Central memory CD8-positive, alpha-beta T cell (primary cell): ENCODE measurements around the gene TEAD2.
"Not testable (repeated sequence)": the region's sequence is repeated elsewhere in the genome, so short reads cannot be mapped to it uniquely, and the experiment has no call there.

Source experiments
- ATAC-seq: fragments of 150-1000 bp; cut with Tn5 transposase; replicated peaks from 2 replicates; pipeline ENCODE4 v1.10.0; 2022; ENCODE audit warnings: mild to moderate bottlenecking, moderate FRiP score, moderate number of reproducible peaks; ENCODE audit not compliant: poor library complexity, severe bottlenecking; ENCODE audit errors: extremely low read depth
- DNase-seq, 2 donors: peaks; one replicate each; pipeline ENCODE4 v3.0.0; 2021; ENCODE audit warnings: low spot score in 2 of 2
- H3K27ac Mint-ChIP-seq: one replicate; pipeline ENCODE4 v1.8.0; 2022; ENCODE audit warnings: low read depth, mild to moderate bottlenecking, moderate library complexity, mixed read lengths
- H3K27me3 Mint-ChIP-seq: one replicate; pipeline ENCODE4 v1.8.0; 2022; ENCODE audit warnings: mixed read lengths
- H3K36me3 Mint-ChIP-seq: one replicate; pipeline ENCODE4 v1.8.0; 2022; ENCODE audit warnings: mild to moderate bottlenecking, moderate library complexity, mixed read lengths; ENCODE audit not compliant: insufficient read depth
- H3K4me1 Mint-ChIP-seq: one replicate; pipeline ENCODE4 v1.8.0; 2022; ENCODE audit warnings: mixed read lengths
- H3K4me3 Mint-ChIP-seq: one replicate; pipeline ENCODE4 v1.8.0; 2022; ENCODE audit warnings: mild to moderate bottlenecking, moderate library complexity, mixed read lengths
- H3K9me3 Mint-ChIP-seq: one replicate; pipeline ENCODE4 v1.8.0; 2022; ENCODE audit warnings: mixed read lengths

The TEAD2 gene

DNA sequence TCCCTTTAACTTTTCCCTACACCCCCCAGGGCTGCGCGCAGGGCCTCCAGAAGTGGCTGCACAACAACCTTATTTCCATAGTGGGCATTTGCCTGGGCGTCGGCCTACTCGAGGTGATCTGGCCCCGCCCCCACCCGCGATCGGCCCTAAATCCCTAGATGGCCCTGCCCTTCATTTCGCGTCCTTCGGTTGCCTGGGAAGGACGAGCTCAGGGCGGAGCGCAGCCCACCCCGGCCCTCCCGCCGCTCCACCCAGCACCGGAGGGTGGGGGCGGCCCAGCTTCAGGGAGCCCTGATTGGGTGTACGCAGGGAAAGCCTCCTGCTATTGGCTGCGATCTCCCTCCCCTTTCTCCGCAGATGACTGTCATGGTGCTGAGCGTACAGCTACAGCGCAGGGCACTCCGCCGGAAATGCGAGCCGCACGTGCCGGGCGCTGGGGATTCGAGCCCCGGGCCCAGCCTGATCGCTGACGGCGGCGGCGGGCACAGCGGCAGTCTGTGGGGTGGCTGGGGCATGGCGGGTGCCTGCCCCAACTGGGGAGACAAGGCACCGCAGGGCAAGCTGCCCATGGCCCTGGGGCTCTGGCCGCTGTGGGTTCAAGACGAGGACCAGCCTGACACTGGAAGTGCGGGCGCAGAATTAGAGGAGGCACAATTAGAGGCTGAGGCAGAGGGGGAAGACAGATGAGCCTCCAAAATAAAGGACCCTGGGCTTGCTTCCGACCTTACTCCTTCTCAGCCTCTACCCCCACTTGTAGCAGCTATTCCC, 22.7 kb downstream of the TEAD2 start:
- peak overlapping the region; percentile 74 for H3K27ac Mint-ChIP-seq
- ATAC-seq = no peak

GRCh38 chr19:49338691-49339300, 23.4 kb downstream of the TEAD2 start:
- no peak for DNase-seq
- Mint-ChIP-seq H3K27me3 (no peaks in the 10 kb centered on the region), H3K4me1 (peaks cover 71% of the 10 kb centered on the region), H3K36me3 (peaks cover 32% of the 10 kb centered on the region), H3K27ac (peak overlapping the region; percentile 68), H3K9me3 (no peaks in the 10 kb centered on the region), H3K4me3 (peak overlapping the region; percentile 58)
- no peak for ATAC-seq

More for the DNA sequence above, 22.7 kb downstream of the TEAD2 start:
- Mint-ChIP-seq H3K36me3 (peaks cover 32% of the 10 kb centered on the region), H3K4me3 (peak overlapping the region; percentile 48), H3K9me3 (no peaks in the 10 kb centered on the region), H3K27me3 (no peaks in the 10 kb centered on the region), H3K4me1 (peaks cover 66% of the 10 kb centered on the region)
- DNase-seq = no peak

- H3K27me3 Mint-ChIP-seq = no peaks in the 10 kb centered on the region
- no peak for DNase-seq
- peaks cover 32% of the 10 kb centered on the region for H3K36me3 Mint-ChIP-seq
- H3K4me3 Mint-ChIP-seq = peak overlapping the region; percentile 58
- peaks cover 78% of the 10 kb centered on the region for H3K4me1 Mint-ChIP-seq
- H3K27ac Mint-ChIP-seq = peak overlapping the region; percentile 68
- ATAC-seq = no peak
- H3K9me3 Mint-ChIP-seq = no peaks in the 10 kb centered on the region
These were observed 24.1 kb downstream of the TEAD2 start for GRCh38 chr19:49338023-49338677.

DNA sequence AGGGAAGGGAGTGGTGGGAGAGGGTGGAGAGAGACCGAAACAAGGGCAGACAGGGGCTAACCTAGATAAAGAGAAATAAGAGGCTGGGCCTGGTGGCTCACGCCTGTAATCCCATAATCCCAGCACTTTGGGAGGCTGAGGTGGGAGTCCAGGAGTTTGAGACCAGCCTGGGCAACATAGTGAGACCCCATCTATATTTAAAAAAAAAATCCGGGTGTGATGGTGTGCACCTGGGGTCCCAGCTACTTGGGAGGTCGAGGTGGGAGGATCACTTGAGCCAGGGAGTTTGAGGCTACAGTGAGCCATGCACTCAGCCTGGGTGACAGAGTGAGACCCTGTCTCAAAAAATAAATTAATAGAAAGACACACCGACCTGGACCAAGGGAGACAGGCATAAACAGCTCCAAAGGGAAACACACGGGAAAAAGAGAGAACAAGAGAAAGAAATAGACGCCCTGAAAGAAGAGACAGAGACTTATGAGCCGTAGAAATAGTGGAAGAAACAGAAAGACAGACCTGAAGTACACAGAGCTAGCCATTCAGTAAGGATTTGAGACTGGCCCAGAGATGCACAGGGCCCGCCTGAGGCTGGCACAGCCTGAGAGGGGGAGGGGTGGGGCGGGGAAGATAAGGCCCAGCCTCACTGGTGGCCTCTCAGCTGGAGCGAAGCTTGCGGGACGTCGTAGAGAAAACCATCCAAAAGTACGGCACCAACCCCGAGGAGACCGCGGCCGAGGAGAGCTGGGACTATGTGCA, 24.8 kb downstream of the TEAD2 start:
- H3K4me3 Mint-ChIP-seq = peak overlapping the region; percentile 92
- ATAC-seq = no peak
- DNase-seq = no peak
- H3K27me3 Mint-ChIP-seq = no peaks in the 10 kb centered on the region
- H3K27ac Mint-ChIP-seq = peak overlapping the region; percentile 95
- H3K4me1 Mint-ChIP-seq = peaks cover 79% of the 10 kb centered on the region
- H3K9me3 Mint-ChIP-seq = no peaks in the 10 kb centered on the region
- peaks cover 32% of the 10 kb centered on the region for H3K36me3 Mint-ChIP-seq

DNA sequence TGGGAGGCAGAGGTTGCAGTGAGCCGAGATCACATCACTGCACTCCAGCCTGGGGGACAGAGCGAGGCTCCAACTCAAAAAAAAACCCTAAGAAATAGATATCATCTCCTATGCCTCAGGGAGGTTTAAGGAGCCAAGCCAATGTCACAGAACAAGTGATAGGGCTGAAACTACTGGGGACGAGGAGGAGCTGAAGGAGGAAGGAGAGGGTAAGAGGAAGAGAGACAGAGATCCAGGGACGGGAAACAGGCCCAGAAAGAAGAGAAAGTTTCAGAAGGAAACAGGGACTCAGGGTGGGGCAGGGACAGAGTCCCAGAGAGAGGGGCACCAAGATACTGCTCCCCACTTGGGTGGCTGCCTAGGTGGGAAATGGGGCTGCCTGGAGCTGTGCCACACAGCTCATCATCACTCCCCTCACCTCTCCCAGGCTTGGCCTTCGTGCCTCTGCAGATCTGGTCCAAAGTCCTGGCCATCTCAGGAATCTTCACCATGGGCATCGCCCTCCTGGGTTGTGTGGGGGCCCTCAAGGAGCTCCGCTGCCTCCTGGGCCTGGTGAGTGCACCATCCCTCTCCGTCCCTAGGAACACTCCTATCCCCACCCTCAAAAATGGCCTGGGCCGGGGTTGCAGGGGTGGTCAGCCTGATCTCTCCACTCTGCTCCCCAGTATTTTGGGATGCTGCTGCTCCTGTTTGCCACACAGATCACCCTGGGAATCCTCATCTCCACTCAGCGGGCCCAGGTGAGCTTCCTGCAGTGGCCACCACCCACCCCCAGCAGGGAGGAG, 25.5 kb downstream of the TEAD2 start:
- peaks cover 33% of the 10 kb centered on the region for H3K36me3 Mint-ChIP-seq
- peak overlapping the region; percentile 92 for H3K4me3 Mint-ChIP-seq
- H3K9me3 Mint-ChIP-seq = no peaks in the 10 kb centered on the region
- DNase-seq (no peak), ATAC-seq (no peak)
- no peaks in the 10 kb centered on the region for H3K27me3 Mint-ChIP-seq
- peak overlapping the region; percentile 95 for H3K27ac Mint-ChIP-seq
- peaks cover 87% of the 10 kb centered on the region for H3K4me1 Mint-ChIP-seq

DNA sequence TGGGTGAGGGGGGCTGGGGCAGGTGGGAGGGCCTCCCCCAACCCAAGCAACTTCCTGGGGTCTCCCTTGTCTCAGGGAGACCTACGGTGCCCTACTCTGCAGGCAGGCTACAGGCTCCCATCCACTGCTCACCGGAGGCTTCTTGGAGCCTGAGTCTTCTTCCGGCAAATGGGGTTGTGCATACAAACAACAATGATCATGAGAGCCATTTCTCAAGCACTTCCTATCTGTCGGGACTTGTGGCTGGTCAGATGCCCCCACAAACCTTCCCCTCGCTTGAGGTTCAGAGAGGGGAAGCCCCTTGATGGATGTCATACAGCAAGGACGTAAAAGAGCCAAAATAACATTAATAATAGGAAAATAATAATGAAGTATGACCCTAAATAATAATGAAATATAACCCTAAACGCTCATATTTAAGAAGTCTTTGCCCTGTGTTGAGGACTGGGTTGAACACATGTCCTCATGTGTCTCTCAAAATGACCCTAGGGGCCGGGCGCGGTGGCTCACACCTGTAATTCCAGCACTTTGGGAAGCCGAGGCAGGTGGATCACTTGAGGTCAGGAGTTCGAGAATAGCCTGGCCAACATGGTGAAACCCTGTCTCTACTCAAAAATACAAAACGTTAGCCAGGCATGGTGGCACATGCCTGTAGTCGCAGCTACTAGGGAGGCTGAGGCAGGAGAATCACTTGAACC, 26.3 kb downstream of the TEAD2 start:
- Mint-ChIP-seq H3K9me3 (no peaks in the 10 kb centered on the region), H3K36me3 (peaks cover 33% of the 10 kb centered on the region), H3K4me1 (peaks cover 90% of the 10 kb centered on the region), H3K27me3 (no peaks in the 10 kb centered on the region), H3K4me3 (peak overlapping the region; percentile 92), H3K27ac (peak overlapping the region; percentile 95)
- DNase-seq (peak in 1 of 2 donors; percentile 30), ATAC-seq (peak; percentile 54)

- H3K27me3 Mint-ChIP-seq = no peaks in the 10 kb centered on the region
- DNase-seq (peak; percentile 46 to 50), ATAC-seq (peak; percentile 65)
- peak within 1 kb of the TSS; percentile 92 for H3K4me3 Mint-ChIP-seq
- H3K36me3 Mint-ChIP-seq = peaks cover 31% of the 10 kb centered on the region
- H3K4me1 Mint-ChIP-seq = peaks cover 86% of the 10 kb centered on the region
- H3K9me3 Mint-ChIP-seq = no peaks in the 10 kb centered on the region
- peak within 1 kb of the TSS; percentile 95 for H3K27ac Mint-ChIP-seq
These were observed 27.0 kb downstream of the TEAD2 start, which contains the start of gene CD37 for GRCh38 chr19:49335071-49335783. Gene CD37 (plus strand): TSS chr19:49335406. CDS start chr19:49335541, 135 bp downstream.

DNA sequence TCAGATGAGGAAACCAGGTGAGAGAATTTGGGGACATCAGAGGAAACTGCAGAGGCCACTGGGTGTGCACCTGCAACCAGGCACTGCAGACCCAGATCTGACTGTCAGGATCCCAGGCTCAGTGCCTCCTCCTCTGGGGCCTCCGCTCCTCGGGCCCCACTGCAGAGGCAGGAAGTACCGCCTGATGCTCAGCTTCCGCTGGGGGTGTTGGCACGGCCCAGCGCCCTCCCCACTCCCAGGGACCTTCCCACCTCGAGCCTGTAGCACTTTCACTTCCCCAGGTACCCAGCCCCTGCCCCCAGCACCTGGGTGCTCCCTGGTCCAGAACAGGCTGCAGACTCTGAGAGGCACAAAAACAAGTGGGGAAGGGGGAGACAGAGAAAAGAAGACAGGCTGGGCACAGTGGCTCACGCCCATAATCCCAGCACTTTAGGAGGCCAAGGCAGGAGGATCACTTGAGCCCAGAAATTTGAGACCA, 28.4 kb downstream of the TEAD2 start:
- H3K4me3 Mint-ChIP-seq = peak overlapping the region; percentile 92
- H3K27ac Mint-ChIP-seq = peak overlapping the region; percentile 95
- peaks cover 33% of the 10 kb centered on the region for H3K36me3 Mint-ChIP-seq
- DNase-seq = peak; percentile 32 to 51
- H3K4me1 Mint-ChIP-seq = peaks cover 83% of the 10 kb centered on the region
- no peaks in the 10 kb centered on the region for H3K27me3 Mint-ChIP-seq
- H3K9me3 Mint-ChIP-seq = no peaks in the 10 kb centered on the region
- peak; percentile 59 for ATAC-seq

DNA sequence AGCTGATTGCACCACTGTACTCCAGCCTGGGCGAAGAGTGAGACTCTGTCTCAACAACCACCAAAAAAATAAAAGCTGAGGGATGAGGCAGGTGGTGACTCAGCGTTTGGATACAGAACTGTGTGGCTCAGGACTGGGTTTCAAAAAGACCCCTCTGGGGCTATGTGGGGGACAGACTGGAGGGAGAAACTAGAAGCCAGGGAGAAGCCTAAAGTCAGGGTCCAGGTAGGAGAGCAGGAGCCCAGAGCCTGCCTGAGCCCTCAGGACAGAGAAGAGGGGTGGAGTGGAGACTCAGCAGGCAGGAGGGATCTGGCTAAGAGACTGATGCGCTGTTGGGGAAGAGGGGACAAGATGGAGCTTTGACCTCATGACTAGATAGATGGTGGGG, 28.8 kb downstream of the TEAD2 start:
- H3K4me1 Mint-ChIP-seq = peaks cover 82% of the 10 kb centered on the region
- ATAC-seq = no peak
- H3K27me3 Mint-ChIP-seq = no peaks in the 10 kb centered on the region
- H3K4me3 Mint-ChIP-seq = peak overlapping the region; percentile 92
- peaks cover 33% of the 10 kb centered on the region for H3K36me3 Mint-ChIP-seq
- DNase-seq = no peak
- no peaks in the 10 kb centered on the region for H3K9me3 Mint-ChIP-seq
- peak overlapping the region; percentile 95 for H3K27ac Mint-ChIP-seq

- ATAC-seq = not testable (repeated sequence)
- H3K27ac Mint-ChIP-seq = peak overlapping the region; percentile 95
- H3K4me3 Mint-ChIP-seq = peak overlapping the region; percentile 92
These were observed 29.4 kb downstream of the TEAD2 start for GRCh38 chr19:49332691-49333417.

More at GRCh38 chr19:49332691-49333417, 29.4 kb downstream of the TEAD2 start:
- DNase-seq, H3K9me3 Mint-ChIP-seq, H3K27me3 Mint-ChIP-seq: not testable (repeated sequence)
- Mint-ChIP-seq H3K4me1 (peaks cover 83% of the 10 kb centered on the region), H3K36me3 (peaks cover 31% of the 10 kb centered on the region)
